MM.1S (cell line): ENCODE data around the gene CLTCL1.

Experiments
- DNase-seq: peaks from one replicate; pipeline ENCODE4 v3.0.0-alpha.2; 2015
- H2AFZ ChIP-seq: fragments of 300-600 bp; sonication (generic); 2 replicates; pipeline ENCODE4 v1.6.0; 2016; ENCODE audit warnings: antibody characterized with exemption, low read length
- H3F3A ChIP-seq: fragments of 300-600 bp; sonication (generic); 2 replicates; pipeline ENCODE4 v1.6.1; 2016; ENCODE audit warnings: mild to moderate bottlenecking, antibody characterized with exemption, low read length, moderate library complexity, mixed read lengths; ENCODE audit not compliant: insufficient read depth
- H3K27ac ChIP-seq: fragments of 300-600 bp; sonication (generic); 2 replicates; pipeline ENCODE4 v1.5.1; 2016; ENCODE audit warnings: mild to moderate bottlenecking, low read length
- H3K27me3 ChIP-seq: fragments of 300-600 bp; sonication (generic); replicated peaks from 2 replicates; pipeline ENCODE4 v1.6.0; 2016; ENCODE audit warnings: low read length; ENCODE audit not compliant: insufficient read depth
- H3K36me3 ChIP-seq: fragments of 300-600 bp; sonication (generic); replicated peaks from 2 replicates; pipeline ENCODE4 v1.6.1; 2016; ENCODE audit warnings: mild to moderate bottlenecking, low read length, mixed read lengths; ENCODE audit not compliant: insufficient read depth
- H3K4me1 ChIP-seq: fragments of 300-600 bp; sonication (generic); 2 replicates; pipeline ENCODE4 v1.6.1; 2016; ENCODE audit warnings: low read length, mixed read lengths
- H3K4me2 ChIP-seq: fragments of 300-600 bp; sonication (generic); 2 replicates; pipeline ENCODE4 v1.6.0; 2016; ENCODE audit warnings: low read depth, low read length
- H3K4me3 ChIP-seq: fragments of 300-600 bp; sonication (generic); 2 replicates; pipeline ENCODE4 v1.5.1; 2016; ENCODE audit warnings: low read length, mixed read lengths
- H3K79me2 ChIP-seq: fragments of 300-600 bp; sonication (generic); 2 replicates; pipeline ENCODE4 v1.6.1; 2016; ENCODE audit warnings: mixed run types, low read length, mixed read lengths
- H3K9ac ChIP-seq: fragments of 300-600 bp; sonication (generic); 2 replicates; pipeline ENCODE4 v1.6.1; 2016; ENCODE audit warnings: low read length, mixed read lengths
- H3K9me2 ChIP-seq: fragments of 300-600 bp; sonication (generic); replicated peaks from 2 replicates; pipeline ENCODE4 v1.6.1; 2016; ENCODE audit warnings: mild to moderate bottlenecking, low read length, mixed read lengths; ENCODE audit not compliant: insufficient read depth
- H3K9me3 ChIP-seq: fragments of 300-600 bp; sonication (generic); replicated peaks from 2 replicates; pipeline ENCODE4 v1.6.1; 2016; ENCODE audit warnings: mild to moderate bottlenecking, low read length, mixed read lengths; ENCODE audit not compliant: insufficient read depth
- H4K20me1 ChIP-seq: fragments of 300-600 bp; sonication (generic); 2 replicates; pipeline ENCODE4 v1.6.1; 2016; ENCODE audit warnings: mild to moderate bottlenecking, low read length, moderate library complexity, mixed read lengths; ENCODE audit not compliant: insufficient read depth
- EZH2 ChIP-seq: fragments of 300-600 bp; sonication (generic); optimal IDR thresholded peaks from 2 replicates; pipeline ENCODE3; 2017; ENCODE audit warnings: low read depth, mild to moderate bottlenecking, antibody characterized with exemption, low read length, mixed read lengths
- EZH2phosphoT487 ChIP-seq: fragments of 300-600 bp; sonication (generic); IDR thresholded peaks from 2 replicates; pipeline ENCODE4 v1.6.1; 2018; ENCODE audit warnings: antibody characterized with exemption, low read length
- TF ChIP-seq, protein P1 (sequence below): fragments of 300-600 bp; sonication (generic); IDR thresholded peaks from 2 replicates; pipeline ENCODE4 v1.5.1; 2016; ENCODE audit warnings: antibody characterized with exemption, low read length, mixed read lengths

The CLTCL1 gene

DNA sequence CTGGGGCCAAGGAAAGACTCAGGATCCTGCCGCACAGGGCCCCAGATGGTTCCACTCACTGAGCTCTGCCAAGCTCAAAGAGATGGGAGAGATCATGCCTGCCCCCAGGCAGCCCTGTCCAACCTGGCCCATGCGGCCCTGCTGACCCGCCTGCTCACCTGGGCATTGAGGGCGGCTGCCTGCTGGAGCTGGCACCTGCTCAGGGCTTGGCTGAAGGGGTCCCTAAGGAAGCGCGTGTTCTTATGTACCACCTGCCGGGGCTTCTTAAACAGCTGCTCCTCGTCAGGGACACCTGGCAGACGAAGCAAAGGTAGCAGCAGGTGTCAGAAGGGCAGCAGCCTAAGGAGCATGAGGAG, 152.5 kb downstream of the CLTCL1 start:
- Histone ChIP-seq H3K27me3 (no peaks in the 10 kb centered on the region), H3K36me3 (no peaks in the 10 kb centered on the region), H2AFZ (no peak overlapping the region), H3K9me3 (no peaks in the 10 kb centered on the region), H3F3A (no peaks in the 10 kb centered on the region), H3K4me3 (no peak overlapping the region), H3K79me2 (peaks cover 17% of the 10 kb centered on the region), H3K4me1 (no peaks in the 10 kb centered on the region), H3K27ac (no peak overlapping the region), H3K9me2 (no peaks in the 10 kb centered on the region), H4K20me1 (no peaks in the 10 kb centered on the region), H3K9ac (no peak overlapping the region), H3K4me2 (no peak overlapping the region)
- TF ChIP-seq EZH2 (no peak), EZH2phosphoT487 (no peak)
- TF ChIP-seq, protein P1, sequence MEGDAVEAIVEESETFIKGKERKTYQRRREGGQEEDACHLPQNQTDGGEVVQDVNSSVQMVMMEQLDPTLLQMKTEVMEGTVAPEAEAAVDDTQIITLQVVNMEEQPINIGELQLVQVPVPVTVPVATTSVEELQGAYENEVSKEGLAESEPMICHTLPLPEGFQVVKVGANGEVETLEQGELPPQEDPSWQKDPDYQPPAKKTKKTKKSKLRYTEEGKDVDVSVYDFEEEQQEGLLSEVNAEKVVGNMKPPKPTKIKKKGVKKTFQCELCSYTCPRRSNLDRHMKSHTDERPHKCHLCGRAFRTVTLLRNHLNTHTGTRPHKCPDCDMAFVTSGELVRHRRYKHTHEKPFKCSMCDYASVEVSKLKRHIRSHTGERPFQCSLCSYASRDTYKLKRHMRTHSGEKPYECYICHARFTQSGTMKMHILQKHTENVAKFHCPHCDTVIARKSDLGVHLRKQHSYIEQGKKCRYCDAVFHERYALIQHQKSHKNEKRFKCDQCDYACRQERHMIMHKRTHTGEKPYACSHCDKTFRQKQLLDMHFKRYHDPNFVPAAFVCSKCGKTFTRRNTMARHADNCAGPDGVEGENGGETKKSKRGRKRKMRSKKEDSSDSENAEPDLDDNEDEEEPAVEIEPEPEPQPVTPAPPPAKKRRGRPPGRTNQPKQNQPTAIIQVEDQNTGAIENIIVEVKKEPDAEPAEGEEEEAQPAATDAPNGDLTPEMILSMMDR: no peak
- no peak for DNase-seq

GRCh38 chr22:19138217-19139000, 153.1 kb downstream of the CLTCL1 start:
- TF ChIP-seq EZH2: no peak
- no peak for TF ChIP-seq EZH2phosphoT487
- TF ChIP-seq, protein P1: no peak
- Histone ChIP-seq H3K9ac (no peak overlapping the region), H3K4me1 (no peaks in the 10 kb centered on the region), H3K4me2 (no peak overlapping the region), H4K20me1 (no peaks in the 10 kb centered on the region), H2AFZ (no peak overlapping the region), H3K9me2 (no peaks in the 10 kb centered on the region), H3K79me2 (peaks cover 11% of the 10 kb centered on the region), H3K4me3 (no peak overlapping the region), H3K27ac (no peak overlapping the region), H3F3A (no peaks in the 10 kb centered on the region), H3K9me3 (no peaks in the 10 kb centered on the region), H3K36me3 (no peaks in the 10 kb centered on the region), H3K27me3 (no peaks in the 10 kb centered on the region)
- DNase-seq: no peak

- Histone ChIP-seq H3K9me2 (no peaks in the 10 kb centered on the region), H4K20me1 (no peaks in the 10 kb centered on the region), H3K9ac (no peak overlapping the region), H3K4me2 (no peak overlapping the region), H3K36me3 (no peaks in the 10 kb centered on the region), H3K27ac (no peak overlapping the region), H3K4me1 (no peaks in the 10 kb centered on the region), H3K4me3 (no peak overlapping the region), H3K79me2 (peaks cover 6% of the 10 kb centered on the region; the same call in 1 of the 2 replicates), H2AFZ (no peak overlapping the region), H3K9me3 (no peaks in the 10 kb centered on the region), H3F3A (no peaks in the 10 kb centered on the region), H3K27me3 (no peaks in the 10 kb centered on the region)
- DNase-seq: no peak
- TF ChIP-seq, protein P1: no peak
- TF ChIP-seq EZH2 (no peak), EZH2phosphoT487 (no peak)
Measured at GRCh38 chr22:19137384-19138216, 153.9 kb downstream of the CLTCL1 start.
